Activated T-cell treated with anti-CD3 and anti-CD28 coated beads, Interleukin-2, amount 50 U/mL, for 1 hour (primary cell): ENCODE data around the gene STK38L.
"Not testable (repeated sequence)": the region's sequence is repeated elsewhere in the genome, so short reads cannot be mapped to it uniquely, and the experiment has no call there.

ENCODE experiments used
- DNase-seq: peaks from one replicate; pipeline ENCODE4 v3.0.0-alpha.2; 2020

Gene STK38L

DNA sequence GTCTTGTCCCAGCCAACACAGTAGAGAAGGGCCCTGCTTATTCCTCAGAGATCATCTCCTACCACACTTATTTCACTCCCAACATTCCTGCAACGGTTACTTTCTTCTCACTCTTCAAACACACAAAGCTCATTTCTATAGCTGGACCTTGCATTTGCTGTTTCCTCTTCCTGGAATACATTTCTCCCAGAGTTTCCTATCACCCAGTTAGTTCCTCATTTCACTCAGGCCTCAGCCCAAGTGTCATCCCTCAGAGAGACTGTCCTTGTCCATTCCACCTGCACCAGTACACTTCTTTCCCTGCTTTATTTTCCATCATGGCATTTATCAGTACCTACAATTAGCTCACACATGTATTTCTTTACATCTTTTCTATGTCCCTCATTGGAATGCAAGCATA, 14.7 kb upstream of the STK38L start:
- no peak for DNase-seq

DNA sequence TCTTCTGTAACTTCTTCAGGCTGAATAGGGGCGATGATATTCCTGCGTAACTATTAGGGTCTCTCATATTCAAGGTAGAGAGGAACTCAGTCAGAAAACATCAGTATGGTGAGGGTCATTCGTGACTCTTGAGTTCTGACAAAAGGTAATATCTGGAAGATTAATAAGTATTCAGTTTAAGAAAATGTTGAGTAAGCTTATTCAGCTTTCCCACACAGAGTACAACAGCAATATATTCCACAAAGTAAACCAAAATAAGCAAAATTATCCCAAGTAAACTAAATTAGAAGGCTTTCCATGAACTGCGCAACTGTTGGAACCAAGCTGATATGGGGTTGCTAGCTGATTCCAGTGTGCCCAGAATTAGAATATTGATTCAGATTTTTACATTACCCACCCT, 12.7 kb upstream of the STK38L start:
- not testable (repeated sequence) for DNase-seq

GRCh38 chr12:27233814-27234213, 10.3 kb upstream of the STK38L start:
- DNase-seq: no peak

DNA sequence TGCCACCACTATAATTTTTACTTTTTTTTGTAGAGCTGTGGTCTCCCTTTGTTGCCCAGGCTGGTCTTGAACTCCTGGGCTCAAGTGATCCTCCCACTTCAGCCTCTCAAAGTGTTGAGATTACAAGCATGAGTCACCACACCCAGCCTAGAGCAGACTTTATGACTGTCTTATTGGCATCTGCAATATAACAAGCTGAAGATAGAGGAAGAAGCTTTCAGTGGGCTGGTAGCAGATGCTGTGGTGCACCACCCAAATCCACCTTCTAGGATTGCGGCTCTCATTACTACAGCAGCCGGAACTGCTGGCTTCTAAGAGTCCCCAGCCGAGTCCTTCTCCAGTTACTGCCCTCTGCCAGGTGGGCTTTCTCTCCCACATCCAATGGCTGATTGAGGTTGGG, 7.6 kb upstream of the STK38L start:
- DNase-seq: no peak

DNA sequence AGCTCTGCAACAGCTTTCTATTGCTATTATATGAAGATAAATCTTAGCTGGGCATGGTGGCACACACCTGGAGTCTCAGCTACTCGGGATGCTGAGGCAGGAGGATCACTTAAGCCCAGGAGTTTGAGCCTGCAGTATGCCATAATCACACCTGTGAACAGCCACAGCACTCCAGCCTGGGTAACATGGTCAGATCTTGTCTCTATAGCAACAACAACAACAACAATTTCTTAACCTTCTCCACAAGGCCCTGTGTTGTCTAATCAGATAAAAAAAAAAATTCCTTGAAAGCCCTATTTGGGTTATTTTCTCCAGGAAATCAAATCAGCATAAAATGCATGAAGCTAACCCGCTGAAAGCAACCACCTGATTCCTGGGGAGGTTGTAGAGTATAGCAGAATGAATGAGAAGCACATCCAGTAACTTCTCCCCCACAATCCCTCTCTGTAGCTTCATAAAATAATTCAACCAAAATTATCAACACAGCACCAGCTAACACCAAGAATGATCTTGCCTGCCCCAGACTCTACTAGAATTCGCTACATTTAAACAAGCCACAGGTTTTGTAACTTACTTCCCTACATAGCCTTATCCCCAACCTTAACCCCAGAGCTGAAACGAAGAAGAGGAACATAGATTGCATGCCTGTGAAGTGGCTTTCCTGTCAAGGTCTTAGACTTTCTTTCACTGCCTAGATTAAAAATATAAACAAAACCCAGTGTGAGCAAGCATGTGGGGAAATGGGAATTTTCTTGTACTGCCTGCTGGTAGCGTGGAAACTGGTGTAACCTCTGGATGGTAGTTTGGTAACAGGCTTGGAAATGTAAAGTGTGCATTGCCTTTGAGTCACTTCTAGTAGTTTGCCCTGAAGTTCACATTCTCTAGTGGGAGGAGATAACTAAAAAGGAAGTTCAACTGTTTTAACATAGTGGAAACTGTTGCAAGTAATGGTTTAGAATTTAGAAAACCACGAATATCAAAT, 6.0 kb upstream of the STK38L start:
- DNase-seq: no peak

DNA sequence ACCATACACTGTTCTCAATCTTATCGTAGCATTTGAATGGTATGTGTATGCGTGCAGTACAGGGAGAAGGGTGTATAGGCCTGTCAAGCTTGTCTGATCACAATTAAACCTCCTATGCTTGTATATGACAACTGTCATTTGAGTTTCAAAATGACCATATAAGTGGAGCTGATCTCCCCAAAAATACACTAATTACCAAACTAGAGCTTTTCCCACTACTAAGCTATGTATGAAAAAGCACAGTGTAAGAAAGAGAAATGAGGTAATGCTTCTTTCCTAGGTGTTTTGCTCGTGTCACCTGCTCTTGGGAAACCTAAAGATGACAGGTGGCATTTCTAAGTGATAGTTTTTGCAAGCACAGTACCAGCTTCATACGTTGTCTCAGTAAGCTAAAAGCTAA, 1.1 kb upstream of the STK38L start:
- DNase-seq: no peak

- no peak for DNase-seq
Measured at GRCh38 chr12:27244689-27245488, 803 bp downstream of the STK38L start.

GRCh38 chr12:27246141-27246540, 2.1 kb downstream of the STK38L start:
- no peak for DNase-seq

DNA sequence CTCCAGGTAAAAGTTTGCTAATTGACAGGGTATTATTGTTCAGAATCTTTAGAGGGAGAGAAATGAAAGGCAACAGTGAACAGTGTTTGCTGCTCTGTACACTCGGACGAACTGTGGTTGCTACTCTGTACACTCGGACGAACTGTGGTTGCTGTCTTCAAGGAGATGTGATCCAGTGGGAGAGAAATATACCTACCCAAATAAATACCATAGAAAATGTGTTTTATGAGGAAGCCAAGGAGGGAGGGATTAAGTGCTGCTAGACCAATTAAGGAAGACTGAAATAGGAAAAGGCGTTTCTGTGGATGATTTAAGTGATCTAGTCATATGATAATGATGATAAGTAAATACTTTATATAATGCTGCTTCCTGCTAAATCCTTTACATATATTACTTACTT, 2.7 kb downstream of the STK38L start:
- no peak for DNase-seq

DNA sequence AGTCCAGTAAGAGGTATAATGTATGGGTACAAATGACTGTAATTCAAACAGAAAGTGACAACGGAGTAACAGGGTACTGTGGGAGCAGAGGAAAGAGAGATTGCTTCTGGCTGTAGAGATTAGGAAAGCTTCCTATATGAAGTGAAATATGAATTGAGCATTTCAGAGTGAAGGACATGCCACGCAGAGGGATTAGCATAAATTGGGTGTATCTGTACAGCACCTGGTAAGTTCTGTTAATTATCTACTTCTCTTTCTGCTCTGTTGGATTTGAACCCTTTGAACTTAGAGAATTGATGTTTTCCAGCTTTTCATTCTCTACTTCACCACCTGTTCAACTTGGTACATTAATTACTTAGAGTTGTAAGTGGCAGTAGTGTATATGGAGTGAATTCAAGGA, 8.8 kb downstream of the STK38L start:
- no peak for DNase-seq

GRCh38 chr12:27253347-27253746, 9.3 kb downstream of the STK38L start:
- DNase-seq: no peak

- DNase-seq: no peak
Measured at GRCh38 chr12:27255806-27256205, 11.7 kb downstream of the STK38L start.

DNA sequence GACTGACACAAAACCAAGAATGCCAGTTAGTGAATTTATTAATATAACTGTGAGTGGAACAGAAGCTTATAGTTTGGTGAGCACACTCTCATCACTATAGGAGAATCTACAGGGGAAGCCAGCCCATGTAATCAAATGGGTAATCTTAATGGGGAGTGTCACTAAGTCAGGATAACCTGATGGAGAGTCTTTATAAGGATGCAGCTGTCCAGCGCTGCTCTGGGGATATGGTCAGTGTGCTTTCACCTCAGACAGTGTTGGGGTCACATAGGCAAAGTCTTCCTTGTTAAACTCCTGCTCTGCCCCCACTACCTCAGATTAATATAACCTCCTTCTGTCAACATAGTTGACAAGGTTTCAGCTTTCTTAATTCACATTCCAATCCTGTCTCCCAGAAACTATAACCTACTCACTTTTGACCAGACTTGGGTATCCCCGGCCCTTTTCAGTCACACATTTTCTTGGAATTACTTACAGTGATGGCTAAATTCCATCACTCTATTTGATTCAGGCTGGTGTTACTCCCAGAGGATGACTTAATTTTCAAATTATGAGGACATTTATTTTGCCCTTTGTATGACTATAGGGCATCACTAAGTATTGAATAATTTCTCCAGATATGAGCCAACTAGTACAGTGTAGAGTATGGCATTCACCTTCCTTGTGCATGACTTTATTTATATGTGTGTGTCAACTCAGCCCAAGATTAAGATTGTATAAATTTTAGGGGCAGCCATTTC, 13.2 kb downstream of the STK38L start:
- DNase-seq: no peak

- DNase-seq: no peak
Measured at GRCh38 chr12:27260746-27261145, 16.7 kb downstream of the STK38L start.

DNA sequence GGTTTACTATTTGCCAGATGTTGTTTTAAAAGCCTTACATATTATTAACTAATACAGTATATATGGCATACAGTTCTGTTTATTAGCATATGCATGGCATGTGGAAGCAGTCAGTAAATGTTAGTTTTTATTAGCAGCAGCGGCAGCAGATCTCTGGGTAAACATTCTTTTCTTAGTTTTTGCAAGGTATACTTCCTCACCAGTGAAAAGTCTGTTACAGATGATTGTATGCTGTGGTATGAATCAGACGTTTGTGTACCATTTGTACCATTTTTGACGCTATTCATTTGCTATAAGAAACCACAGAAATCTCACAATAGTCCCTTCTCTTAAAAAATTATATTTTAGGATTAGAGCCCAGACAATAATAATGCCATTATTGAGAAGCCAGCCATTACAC, 17.8 kb downstream of the STK38L start:
- no peak for DNase-seq

DNA sequence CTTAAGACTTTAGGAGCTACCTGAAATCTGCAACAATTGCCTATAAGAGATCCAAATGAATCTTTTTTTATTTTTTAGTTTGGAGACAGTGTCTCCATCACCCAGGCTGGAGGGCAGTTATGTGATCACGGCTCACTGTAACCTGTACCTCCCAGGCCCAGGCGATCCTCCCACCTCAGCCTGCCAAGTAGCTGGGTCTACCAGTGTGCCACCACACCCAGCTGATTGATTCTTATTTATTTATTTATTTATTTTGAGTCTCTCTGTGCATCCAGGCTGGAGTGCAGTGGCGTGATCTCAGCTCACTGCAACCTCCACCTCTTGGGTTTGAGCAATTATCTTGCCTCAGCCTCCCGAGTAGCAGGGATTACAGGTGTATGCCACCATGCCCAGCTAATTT, 26.1 kb downstream of the STK38L start:
- DNase-seq: no peak

GRCh38 chr12:27271206-27271605, 27.1 kb downstream of the STK38L start:
- no peak for DNase-seq

DNA sequence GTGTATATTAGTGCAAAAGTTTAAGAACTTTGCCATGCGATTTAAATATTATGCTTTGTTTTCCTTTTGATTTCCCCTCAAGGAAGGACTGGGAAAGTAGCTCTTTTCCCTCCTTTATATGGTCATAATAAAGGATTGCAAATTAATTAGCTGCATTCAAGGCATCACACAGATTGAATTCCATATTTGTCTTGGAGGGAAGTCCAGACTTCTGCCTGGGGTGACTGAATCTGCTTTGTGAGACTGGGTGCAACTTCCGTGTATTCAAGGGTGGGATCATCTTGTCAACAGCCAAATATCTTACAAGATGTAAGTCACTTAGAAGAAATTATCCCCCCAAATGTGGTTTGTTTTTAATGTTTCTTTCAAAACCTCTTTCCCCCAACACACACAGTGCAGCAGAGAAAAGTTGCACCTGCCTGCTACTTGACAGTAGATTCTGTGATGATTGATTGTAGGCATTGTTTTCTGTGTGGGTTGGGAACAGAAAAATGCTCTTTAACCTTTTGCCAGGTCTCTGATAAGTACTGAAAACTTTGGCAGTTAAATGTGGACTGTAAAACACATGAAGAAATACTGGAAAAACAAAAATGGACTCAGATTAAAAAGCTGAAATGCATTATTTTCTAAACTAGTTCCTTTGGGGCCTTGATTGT, 28.4 kb downstream of the STK38L start:
- no peak for DNase-seq

GRCh38 chr12:27273114-27273513, 29.0 kb downstream of the STK38L start:
- no peak for DNase-seq

- DNase-seq: no peak
Measured at GRCh38 chr12:27274706-27275105, 30.6 kb downstream of the STK38L start.

DNA sequence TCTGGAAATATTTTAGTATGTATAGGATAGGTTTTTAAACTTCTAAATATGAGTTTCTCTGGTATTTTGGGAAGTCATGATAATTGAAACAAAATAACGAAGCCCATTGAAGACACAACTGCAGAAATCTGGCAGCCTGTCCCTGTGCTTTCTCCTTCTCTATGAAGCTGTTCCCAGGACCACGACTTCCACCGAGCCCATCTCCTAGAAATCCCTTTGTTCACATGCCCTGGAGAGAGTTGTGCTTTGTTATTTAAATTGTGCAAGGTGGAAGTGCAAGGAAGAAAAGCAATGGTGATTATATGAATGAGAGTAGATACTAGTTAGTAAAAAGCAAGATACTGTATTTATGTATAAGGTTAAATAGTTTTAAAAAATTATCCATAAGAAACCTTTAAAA, 32.2 kb downstream of the STK38L start:
- DNase-seq: no peak

GRCh38 chr12:27277846-27278260, 33.8 kb downstream of the STK38L start:
- no peak for DNase-seq

DNA sequence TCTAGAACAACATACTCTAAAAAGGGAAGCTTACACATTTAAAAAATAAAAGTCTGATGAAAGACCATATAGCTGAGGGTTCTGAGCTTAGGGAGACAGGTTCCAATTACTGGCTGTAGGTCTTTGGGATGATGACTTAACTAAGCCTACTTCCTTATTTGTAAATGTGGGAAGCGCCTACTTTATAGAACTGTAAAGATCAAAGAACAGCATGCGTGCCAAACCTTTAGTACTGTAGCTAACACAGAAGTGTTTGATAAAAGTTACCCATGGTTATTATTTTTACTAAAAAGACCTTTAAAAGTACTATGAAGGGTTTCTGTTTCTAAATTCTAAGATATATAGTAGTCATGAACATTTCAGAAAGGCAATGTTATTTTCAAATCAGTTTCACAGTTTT, 35.7 kb downstream of the STK38L start:
- DNase-seq: no peak
